Liver (tissue), 9 donors: Measurements from ENCODE around the gene PAK1. TPM values are rescaled to one million over a fixed set of nuclear protein-coding genes. Genes with fewer than 3 reads are reported as not detected.

Experiments used
- DNase-seq: peaks from one replicate; pipeline ENCODE4 v3.0.0-alpha.2; 2017; ENCODE audit warnings: low spot score
- H3K27ac ChIP-seq, 2 donors: one replicate each; pipeline ENCODE4 v1.7.0; 2013; ENCODE audit warnings: inconsistent platforms in 2 of 2, low read length in 2 of 2, control low read depth in 1 of 2, low read depth in 1 of 2, mild to moderate bottlenecking in 1 of 2
- H3K27me3 ChIP-seq, 4 donors: one replicate each; pipeline versions ENCODE4 v1.6.1 to v1.7.0; 2013; ENCODE audit warnings: low read length in 3 of 4, inconsistent platforms in 1 of 4, mild to moderate bottlenecking in 1 of 4, moderate library complexity in 1 of 4; ENCODE audit not compliant: control insufficient read depth in 4 of 4, insufficient read depth in 4 of 4
- H3K36me3 ChIP-seq, 4 donors: one replicate each; pipeline versions ENCODE4 v1.6.1 to v1.7.0; 2013; ENCODE audit warnings: low read length in 3 of 4, mild to moderate bottlenecking in 3 of 4, low read depth in 1 of 4, moderate library complexity in 1 of 4; ENCODE audit not compliant: control insufficient read depth in 4 of 4, insufficient read depth in 3 of 4
- H3K4me1 ChIP-seq, 4 donors: one replicate each; pipeline versions ENCODE4 v1.6.1 to v1.7.0; 2013; ENCODE audit warnings: low read length in 3 of 4, mild to moderate bottlenecking in 3 of 4, moderate library complexity in 1 of 4; ENCODE audit not compliant: control insufficient read depth in 4 of 4, insufficient read depth in 4 of 4
- H3K4me3 ChIP-seq, 3 donors: one replicate each; pipeline versions ENCODE4 v1.6.1 to v1.7.0; 2013; ENCODE audit warnings: low read length in 3 of 3, control low read depth in 1 of 3, low read depth in 1 of 3, mild to moderate bottlenecking in 1 of 3
- H3K9ac ChIP-seq, 2 donors: one replicate each; pipeline ENCODE4 v1.7.0; 2013; ENCODE audit warnings: low read length in 2 of 2, mild to moderate bottlenecking in 2 of 2, moderate library complexity in 2 of 2, control low read depth in 1 of 2, low read depth in 1 of 2
- H3K9me3 ChIP-seq, 4 donors: one replicate each; pipeline versions ENCODE4 v1.6.1 to v1.7.0; 2013; ENCODE audit warnings: low read length in 3 of 4; ENCODE audit not compliant: control insufficient read depth in 4 of 4
- EGR1 ChIP-seq, 2 donors: IDR thresholded peaks; 2 replicates each; pipeline ENCODE4 v1.6.1; 2016 to 2018; ENCODE audit warnings: antibody characterized with exemption in 2 of 2, low read depth in 2 of 2
- FOXA1 ChIP-seq: IDR thresholded peaks from 2 replicates; pipeline ENCODE4 v1.6.1; 2016; ENCODE audit warnings: antibody characterized with exemption
- FOXA2 ChIP-seq: IDR thresholded peaks from 2 replicates; pipeline ENCODE4 v1.6.1; 2016; ENCODE audit warnings: antibody characterized with exemption
- GABPA ChIP-seq, 2 donors: IDR thresholded peaks in 1 of 2; conservative IDR thresholded peaks in 1 of 2; 2 replicates each; pipeline ENCODE4 v1.6.1; 2016; ENCODE audit warnings: antibody characterized with exemption in 2 of 2, mild to moderate bottlenecking in 1 of 2, moderate library complexity in 1 of 2
- HNF4A ChIP-seq, 2 donors: conservative IDR thresholded peaks; 2 replicates each; pipeline ENCODE4 v1.6.1; 2016; ENCODE audit warnings: antibody characterized with exemption in 2 of 2, mild to moderate bottlenecking in 2 of 2
- HNF4G ChIP-seq: IDR thresholded peaks from 2 replicates; pipeline ENCODE4 v1.6.1; 2016; ENCODE audit warnings: antibody characterized with exemption
- RAD21 ChIP-seq, 2 donors: IDR thresholded peaks; 2 replicates each; pipeline ENCODE4 v1.6.1; 2016; ENCODE audit warnings: antibody characterized with exemption in 2 of 2, mild to moderate bottlenecking in 2 of 2
- SP1 ChIP-seq: IDR thresholded peaks from 2 replicates; pipeline ENCODE4 v1.6.1; 2018; ENCODE audit warnings: antibody characterized with exemption, mild to moderate bottlenecking
- TAF1 ChIP-seq: conservative IDR thresholded peaks from 2 replicates; pipeline ENCODE4 v1.6.1; 2016; ENCODE audit warnings: antibody characterized with exemption, mild to moderate bottlenecking
- YY1 ChIP-seq: IDR thresholded peaks from 2 replicates; pipeline ENCODE4 v1.6.1; 2016; ENCODE audit warnings: antibody characterized with exemption, mild to moderate bottlenecking
- WGBS: extraction: QIAGEN DNeasy Blood & Tissue Kit; methylation state at CpG from one replicate; pipeline ENCODE4 v1.1.7; 2013; 5-methylcytosine and 5-hydroxymethylcytosine counted together
- polyA plus RNA-seq, 2 donors: library from polyadenylated mRNA; stranded (reverse) in 1 of 2; unstranded in 1 of 2; fragments of 200-250 nt in 1 of 2; fragments of >200 nt in 1 of 2; fragmentation: Nextera tagmentation in 1 of 2; extraction: Ambion mirVana in 1 of 2; gene quantifications; one replicate each; pipeline versions ENCODE4 v1.2.1 to v1.2.3, GENCODE V29; 2013 to 2015
- total RNA-seq, 2 donors: library from RNA; depleted of rRNA; stranded (reverse); fragments of >200 nt; gene quantifications; one replicate each; pipeline ENCODE4 v1.2.3, GENCODE V29; 2014
- TF ChIP-seq, protein P1 (sequence below): fragments of 150-350 bp; IDR thresholded peaks from 2 replicates; pipeline ENCODE4 v1.5.1; 2017; ENCODE audit warnings: improper control_type of control experiment, low read depth, low read length; ENCODE audit not compliant: missing input control
- TF ChIP-seq, protein P2 (sequence below): IDR thresholded peaks from 2 replicates; pipeline ENCODE4 v1.6.1; 2016; ENCODE audit warnings: antibody characterized with exemption
- TF ChIP-seq, protein P3 (sequence below): IDR thresholded peaks from 2 replicates; pipeline ENCODE4 v1.6.1; 2016; ENCODE audit warnings: antibody characterized with exemption, mild to moderate bottlenecking
- TF ChIP-seq, protein P4 (sequence below): IDR thresholded peaks from 2 replicates; pipeline ENCODE4 v1.6.1; 2016; ENCODE audit warnings: antibody characterized with exemption
- donor health status: healthy.
- donor health status: healthy.
- donor health status: healthy.
- donor health status: healthy.
- donor health status: healthy.

The PAK1 gene
- total and polyA plus RNA-seq, 4 donors, result 3.6 to 24.9 (median 7.4) TPM

DNA sequence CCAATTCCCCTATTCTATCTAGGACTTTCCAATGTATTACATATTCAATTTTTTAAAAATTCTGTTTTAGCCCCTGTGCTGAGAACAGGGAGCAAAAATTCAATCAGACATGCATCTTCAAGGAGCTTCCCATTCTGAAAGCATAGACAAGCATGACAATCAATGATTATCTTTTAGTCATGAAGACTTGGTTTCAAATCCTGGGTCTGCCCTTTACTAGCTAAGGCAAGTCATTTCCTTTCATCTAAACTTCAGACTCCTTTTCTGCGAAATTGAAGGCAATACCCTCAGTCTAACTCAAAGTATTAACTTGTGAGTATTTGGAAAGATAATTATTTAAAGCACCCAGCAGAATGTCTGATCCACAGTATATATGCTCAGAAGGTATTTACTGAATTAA lies 24.1 kb downstream of the PAK1 start:
- no peak overlapping the region for H3K9ac ChIP-seq
- no peaks in the 10 kb centered on the region for H3K36me3 ChIP-seq
- H3K9me3 ChIP-seq, result no peaks in the 10 kb centered on the region
- peaks cover 0 to 2% (median 0%) of the 10 kb centered on the region in 4 donors for H3K4me1 ChIP-seq
- H3K27ac ChIP-seq, result no peak overlapping the region
- TF ChIP-seq, protein P1, sequence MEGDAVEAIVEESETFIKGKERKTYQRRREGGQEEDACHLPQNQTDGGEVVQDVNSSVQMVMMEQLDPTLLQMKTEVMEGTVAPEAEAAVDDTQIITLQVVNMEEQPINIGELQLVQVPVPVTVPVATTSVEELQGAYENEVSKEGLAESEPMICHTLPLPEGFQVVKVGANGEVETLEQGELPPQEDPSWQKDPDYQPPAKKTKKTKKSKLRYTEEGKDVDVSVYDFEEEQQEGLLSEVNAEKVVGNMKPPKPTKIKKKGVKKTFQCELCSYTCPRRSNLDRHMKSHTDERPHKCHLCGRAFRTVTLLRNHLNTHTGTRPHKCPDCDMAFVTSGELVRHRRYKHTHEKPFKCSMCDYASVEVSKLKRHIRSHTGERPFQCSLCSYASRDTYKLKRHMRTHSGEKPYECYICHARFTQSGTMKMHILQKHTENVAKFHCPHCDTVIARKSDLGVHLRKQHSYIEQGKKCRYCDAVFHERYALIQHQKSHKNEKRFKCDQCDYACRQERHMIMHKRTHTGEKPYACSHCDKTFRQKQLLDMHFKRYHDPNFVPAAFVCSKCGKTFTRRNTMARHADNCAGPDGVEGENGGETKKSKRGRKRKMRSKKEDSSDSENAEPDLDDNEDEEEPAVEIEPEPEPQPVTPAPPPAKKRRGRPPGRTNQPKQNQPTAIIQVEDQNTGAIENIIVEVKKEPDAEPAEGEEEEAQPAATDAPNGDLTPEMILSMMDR, result no peak
- no peak for TF ChIP-seq YY1
- no peak for TF ChIP-seq TAF1
- TF ChIP-seq FOXA1, result no peak
- TF ChIP-seq, protein P2, sequence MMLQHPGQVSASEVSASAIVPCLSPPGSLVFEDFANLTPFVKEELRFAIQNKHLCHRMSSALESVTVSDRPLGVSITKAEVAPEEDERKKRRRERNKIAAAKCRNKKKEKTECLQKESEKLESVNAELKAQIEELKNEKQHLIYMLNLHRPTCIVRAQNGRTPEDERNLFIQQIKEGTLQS, result no peak
- no peak for TF ChIP-seq RAD21 (IDR thresholded peaks at IDR 0.05)
- TF ChIP-seq, protein P3, sequence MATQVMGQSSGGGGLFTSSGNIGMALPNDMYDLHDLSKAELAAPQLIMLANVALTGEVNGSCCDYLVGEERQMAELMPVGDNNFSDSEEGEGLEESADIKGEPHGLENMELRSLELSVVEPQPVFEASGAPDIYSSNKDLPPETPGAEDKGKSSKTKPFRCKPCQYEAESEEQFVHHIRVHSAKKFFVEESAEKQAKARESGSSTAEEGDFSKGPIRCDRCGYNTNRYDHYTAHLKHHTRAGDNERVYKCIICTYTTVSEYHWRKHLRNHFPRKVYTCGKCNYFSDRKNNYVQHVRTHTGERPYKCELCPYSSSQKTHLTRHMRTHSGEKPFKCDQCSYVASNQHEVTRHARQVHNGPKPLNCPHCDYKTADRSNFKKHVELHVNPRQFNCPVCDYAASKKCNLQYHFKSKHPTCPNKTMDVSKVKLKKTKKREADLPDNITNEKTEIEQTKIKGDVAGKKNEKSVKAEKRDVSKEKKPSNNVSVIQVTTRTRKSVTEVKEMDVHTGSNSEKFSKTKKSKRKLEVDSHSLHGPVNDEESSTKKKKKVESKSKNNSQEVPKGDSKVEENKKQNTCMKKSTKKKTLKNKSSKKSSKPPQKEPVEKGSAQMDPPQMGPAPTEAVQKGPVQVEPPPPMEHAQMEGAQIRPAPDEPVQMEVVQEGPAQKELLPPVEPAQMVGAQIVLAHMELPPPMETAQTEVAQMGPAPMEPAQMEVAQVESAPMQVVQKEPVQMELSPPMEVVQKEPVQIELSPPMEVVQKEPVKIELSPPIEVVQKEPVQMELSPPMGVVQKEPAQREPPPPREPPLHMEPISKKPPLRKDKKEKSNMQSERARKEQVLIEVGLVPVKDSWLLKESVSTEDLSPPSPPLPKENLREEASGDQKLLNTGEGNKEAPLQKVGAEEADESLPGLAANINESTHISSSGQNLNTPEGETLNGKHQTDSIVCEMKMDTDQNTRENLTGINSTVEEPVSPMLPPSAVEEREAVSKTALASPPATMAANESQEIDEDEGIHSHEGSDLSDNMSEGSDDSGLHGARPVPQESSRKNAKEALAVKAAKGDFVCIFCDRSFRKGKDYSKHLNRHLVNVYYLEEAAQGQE, result no peak
- TF ChIP-seq, protein P4, sequence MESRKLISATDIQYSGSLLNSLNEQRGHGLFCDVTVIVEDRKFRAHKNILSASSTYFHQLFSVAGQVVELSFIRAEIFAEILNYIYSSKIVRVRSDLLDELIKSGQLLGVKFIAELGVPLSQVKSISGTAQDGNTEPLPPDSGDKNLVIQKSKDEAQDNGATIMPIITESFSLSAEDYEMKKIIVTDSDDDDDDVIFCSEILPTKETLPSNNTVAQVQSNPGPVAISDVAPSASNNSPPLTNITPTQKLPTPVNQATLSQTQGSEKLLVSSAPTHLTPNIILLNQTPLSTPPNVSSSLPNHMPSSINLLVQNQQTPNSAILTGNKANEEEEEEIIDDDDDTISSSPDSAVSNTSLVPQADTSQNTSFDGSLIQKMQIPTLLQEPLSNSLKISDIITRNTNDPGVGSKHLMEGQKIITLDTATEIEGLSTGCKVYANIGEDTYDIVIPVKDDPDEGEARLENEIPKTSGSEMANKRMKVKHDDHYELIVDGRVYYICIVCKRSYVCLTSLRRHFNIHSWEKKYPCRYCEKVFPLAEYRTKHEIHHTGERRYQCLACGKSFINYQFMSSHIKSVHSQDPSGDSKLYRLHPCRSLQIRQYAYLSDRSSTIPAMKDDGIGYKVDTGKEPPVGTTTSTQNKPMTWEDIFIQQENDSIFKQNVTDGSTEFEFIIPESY, result no peak
- TF ChIP-seq FOXA2, result no peak
- no peak for TF ChIP-seq HNF4G
- no peak for TF ChIP-seq GABPA (IDR thresholded peaks at IDR 0.05 in 1 of 2, conservative IDR thresholded peaks at IDR 0.05 in 1 of 2)
- TF ChIP-seq HNF4A (conservative IDR thresholded peaks at IDR 0.05), result no peak
- no peak overlapping the region for H3K4me3 ChIP-seq
- DNase-seq, result no peak
- WGBS, result 99% methylated on average over 1 of the region's 1 CpG
- no peaks in the 10 kb centered on the region for H3K27me3 ChIP-seq

DNA sequence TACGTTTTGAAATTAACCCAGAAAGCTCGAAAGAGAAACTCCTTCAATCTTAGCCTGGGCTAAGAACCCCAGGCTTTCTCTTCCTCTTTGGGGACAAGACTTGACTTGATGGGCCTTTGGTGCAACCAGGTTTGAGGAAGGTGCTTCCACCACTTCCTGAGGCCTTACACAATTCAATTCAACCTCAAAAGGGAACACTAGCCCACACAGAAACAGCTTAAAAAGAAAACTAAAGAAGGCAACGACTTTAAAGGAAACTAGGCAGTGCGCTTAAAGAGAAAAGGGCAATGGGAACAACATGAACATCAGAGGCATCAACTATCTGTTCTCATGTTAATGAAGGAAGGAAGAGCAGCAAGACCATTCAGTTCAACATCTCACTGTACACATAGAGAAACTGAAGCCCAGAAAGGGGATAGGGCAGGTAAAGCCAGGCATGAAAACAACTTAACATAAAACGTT lies 24.8 kb downstream of the PAK1 start:
- no peak overlapping the region for H3K9ac ChIP-seq
- 77% methylated on average over 5 of the region's 5 CpGs for WGBS
- no peak overlapping the region for H3K27ac ChIP-seq
- no peaks in the 10 kb centered on the region for H3K9me3 ChIP-seq
- no peaks in the 10 kb centered on the region for H3K27me3 ChIP-seq
- DNase-seq, result no peak
- H3K4me3 ChIP-seq, result no peak overlapping the region
- TF ChIP-seq SP1 (no peak), EGR1 (IDR thresholded peaks at IDR 0.05; ENCODE audit: low read depth in 2 of 2) (no peak), FOXA1 (no peak), GABPA (IDR thresholded peaks at IDR 0.05 in 1 of 2, conservative IDR thresholded peaks at IDR 0.05 in 1 of 2) (no peak), HNF4A (conservative IDR thresholded peaks at IDR 0.05) (no peak)
- TF ChIP-seq, protein P3, result no peak
- TF ChIP-seq, protein P2, result no peak
- TF ChIP-seq, protein P4, result no peak
- no peaks in the 10 kb centered on the region for H3K4me1 ChIP-seq
- no peaks in the 10 kb centered on the region for H3K36me3 ChIP-seq
